ENCODE measurements around the gene DUSP8. TPM values are rescaled to one million over a fixed set of nuclear protein-coding genes. Genes with fewer than 3 reads are reported as not detected.

DUSP8 gene
- polyA plus RNA-seq, 1 donor from 2014 or later, result 3.5 TPM

DNA sequence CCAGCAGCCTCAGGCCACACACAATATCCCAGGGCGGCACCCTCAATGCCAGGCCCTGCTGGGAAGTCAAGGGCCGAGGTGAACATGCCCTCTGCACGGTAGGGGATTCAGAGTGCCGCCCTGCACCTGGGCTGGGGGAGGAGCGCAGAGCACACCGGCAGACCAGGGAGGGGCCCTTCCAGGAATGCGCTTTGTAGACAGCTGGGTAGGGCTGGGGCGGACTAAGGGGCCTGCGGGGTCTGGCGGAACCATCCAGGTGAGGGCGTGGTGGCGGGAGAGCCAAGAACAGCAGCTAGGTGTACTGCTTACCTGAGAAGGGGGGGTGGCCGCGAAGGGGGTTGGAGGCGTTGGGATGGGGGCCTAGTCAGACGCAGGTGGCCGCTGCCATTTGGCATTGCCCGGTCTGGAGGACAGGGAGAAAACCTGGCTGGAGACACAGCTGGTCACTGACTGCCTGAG is 26.0 kb downstream of the DUSP8 start:
- H3K36me3 ChIP-seq (ENCODE audit: insufficient read depth, low read length), result no peaks in the 10 kb centered on the region
- H3K79me2 ChIP-seq (replicated peaks; ENCODE audit: insufficient read depth, low read length), result no peaks in the 10 kb centered on the region
- peak overlapping the region; percentile 62 for H3K9ac ChIP-seq (ENCODE audit: low read length)
- H4K20me1 ChIP-seq (ENCODE audit: insufficient read depth), result no peaks in the 10 kb centered on the region
- no peak overlapping the region for H2AFZ ChIP-seq (ENCODE audit: low read depth, low read length)
- no peaks in the 10 kb centered on the region for H3F3A ChIP-seq (ENCODE audit: insufficient read depth, low read length, poor library complexity, severe bottlenecking)
- H3K4me3 ChIP-seq (ENCODE audit: low read length), result peak overlapping the region; percentile 67
- no peak overlapping the region for H3K4me2 ChIP-seq (ENCODE audit: low read length)
- TF ChIP-seq SMC3 (conservative IDR thresholded peaks at IDR 0.05; ENCODE audit: poor library complexity) (no peak), TAF1 (IDR thresholded peaks at IDR 0.05; ENCODE audit: low read depth) (no peak), RAD21 (conservative IDR thresholded peaks at IDR 0.05) (no peak), EP300 (conservative IDR thresholded peaks at IDR 0.05; ENCODE audit: poor library complexity, severe bottlenecking) (no peak), MXI1 (conservative IDR thresholded peaks at IDR 0.05; ENCODE audit: poor library complexity, severe bottlenecking) (no peak), POLR2AphosphoS5 (IDR thresholded peaks at IDR 0.05) (no peak), EZH2 (IDR thresholded peaks at IDR 0.05; ENCODE audit: borderline replicate concordance, insufficient read depth, low read length, poor library complexity, severe bottlenecking) (no peak)
- TF ChIP-seq, protein P1, sequence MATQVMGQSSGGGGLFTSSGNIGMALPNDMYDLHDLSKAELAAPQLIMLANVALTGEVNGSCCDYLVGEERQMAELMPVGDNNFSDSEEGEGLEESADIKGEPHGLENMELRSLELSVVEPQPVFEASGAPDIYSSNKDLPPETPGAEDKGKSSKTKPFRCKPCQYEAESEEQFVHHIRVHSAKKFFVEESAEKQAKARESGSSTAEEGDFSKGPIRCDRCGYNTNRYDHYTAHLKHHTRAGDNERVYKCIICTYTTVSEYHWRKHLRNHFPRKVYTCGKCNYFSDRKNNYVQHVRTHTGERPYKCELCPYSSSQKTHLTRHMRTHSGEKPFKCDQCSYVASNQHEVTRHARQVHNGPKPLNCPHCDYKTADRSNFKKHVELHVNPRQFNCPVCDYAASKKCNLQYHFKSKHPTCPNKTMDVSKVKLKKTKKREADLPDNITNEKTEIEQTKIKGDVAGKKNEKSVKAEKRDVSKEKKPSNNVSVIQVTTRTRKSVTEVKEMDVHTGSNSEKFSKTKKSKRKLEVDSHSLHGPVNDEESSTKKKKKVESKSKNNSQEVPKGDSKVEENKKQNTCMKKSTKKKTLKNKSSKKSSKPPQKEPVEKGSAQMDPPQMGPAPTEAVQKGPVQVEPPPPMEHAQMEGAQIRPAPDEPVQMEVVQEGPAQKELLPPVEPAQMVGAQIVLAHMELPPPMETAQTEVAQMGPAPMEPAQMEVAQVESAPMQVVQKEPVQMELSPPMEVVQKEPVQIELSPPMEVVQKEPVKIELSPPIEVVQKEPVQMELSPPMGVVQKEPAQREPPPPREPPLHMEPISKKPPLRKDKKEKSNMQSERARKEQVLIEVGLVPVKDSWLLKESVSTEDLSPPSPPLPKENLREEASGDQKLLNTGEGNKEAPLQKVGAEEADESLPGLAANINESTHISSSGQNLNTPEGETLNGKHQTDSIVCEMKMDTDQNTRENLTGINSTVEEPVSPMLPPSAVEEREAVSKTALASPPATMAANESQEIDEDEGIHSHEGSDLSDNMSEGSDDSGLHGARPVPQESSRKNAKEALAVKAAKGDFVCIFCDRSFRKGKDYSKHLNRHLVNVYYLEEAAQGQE (IDR thresholded peaks at IDR 0.05; ENCODE audit: borderline replicate concordance), result no peak
- TF ChIP-seq, protein P2, sequence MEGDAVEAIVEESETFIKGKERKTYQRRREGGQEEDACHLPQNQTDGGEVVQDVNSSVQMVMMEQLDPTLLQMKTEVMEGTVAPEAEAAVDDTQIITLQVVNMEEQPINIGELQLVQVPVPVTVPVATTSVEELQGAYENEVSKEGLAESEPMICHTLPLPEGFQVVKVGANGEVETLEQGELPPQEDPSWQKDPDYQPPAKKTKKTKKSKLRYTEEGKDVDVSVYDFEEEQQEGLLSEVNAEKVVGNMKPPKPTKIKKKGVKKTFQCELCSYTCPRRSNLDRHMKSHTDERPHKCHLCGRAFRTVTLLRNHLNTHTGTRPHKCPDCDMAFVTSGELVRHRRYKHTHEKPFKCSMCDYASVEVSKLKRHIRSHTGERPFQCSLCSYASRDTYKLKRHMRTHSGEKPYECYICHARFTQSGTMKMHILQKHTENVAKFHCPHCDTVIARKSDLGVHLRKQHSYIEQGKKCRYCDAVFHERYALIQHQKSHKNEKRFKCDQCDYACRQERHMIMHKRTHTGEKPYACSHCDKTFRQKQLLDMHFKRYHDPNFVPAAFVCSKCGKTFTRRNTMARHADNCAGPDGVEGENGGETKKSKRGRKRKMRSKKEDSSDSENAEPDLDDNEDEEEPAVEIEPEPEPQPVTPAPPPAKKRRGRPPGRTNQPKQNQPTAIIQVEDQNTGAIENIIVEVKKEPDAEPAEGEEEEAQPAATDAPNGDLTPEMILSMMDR (IDR thresholded peaks at IDR 0.05; ENCODE audit: poor library complexity, severe bottlenecking), result no peak
- no peak overlapping the region for H3K27ac ChIP-seq (ENCODE audit: low read length)
- H3K9me3 ChIP-seq (ENCODE audit: low read length), result no peaks in the 10 kb centered on the region
- peaks cover 64% of the 10 kb centered on the region for H3K27me3 ChIP-seq (ENCODE audit: insufficient read depth, low read depth, low read length)
- no peaks in the 10 kb centered on the region for H3K9me2 ChIP-seq (ENCODE audit: insufficient read depth, low read length)

DNA sequence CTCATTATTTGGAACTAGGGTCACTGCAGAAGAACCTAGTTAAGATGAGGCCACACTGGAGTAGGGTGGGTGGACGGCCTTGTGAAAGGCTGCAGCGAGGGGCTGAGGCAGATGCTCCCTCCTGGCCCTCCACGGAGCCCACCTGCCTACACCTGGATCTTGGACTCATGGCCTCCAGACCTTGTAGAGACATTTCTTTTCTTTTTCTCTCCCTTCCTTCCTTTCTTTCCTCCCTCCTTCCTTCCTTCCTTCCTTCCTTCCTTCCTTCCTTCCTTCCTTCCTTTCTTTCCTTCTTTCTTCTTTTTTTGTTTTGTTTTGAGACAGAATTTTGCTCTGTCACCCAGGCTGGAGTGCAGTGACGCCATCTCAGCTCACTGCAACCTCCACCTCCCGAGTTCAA is 26.6 kb downstream of the DUSP8 start:
- H3K9me2 ChIP-seq (ENCODE audit: insufficient read depth, low read length), result no peaks in the 10 kb centered on the region
- no peak for TF ChIP-seq TAF1 (IDR thresholded peaks at IDR 0.05; ENCODE audit: low read depth)
- TF ChIP-seq, protein P2 (IDR thresholded peaks at IDR 0.05; ENCODE audit: poor library complexity, severe bottlenecking), result no peak
- TF ChIP-seq POLR2AphosphoS5 (IDR thresholded peaks at IDR 0.05), result no peak
- TF ChIP-seq SMC3 (conservative IDR thresholded peaks at IDR 0.05; ENCODE audit: poor library complexity), result no peak
- no peak for TF ChIP-seq EP300 (conservative IDR thresholded peaks at IDR 0.05; ENCODE audit: poor library complexity, severe bottlenecking)
- TF ChIP-seq EZH2 (IDR thresholded peaks at IDR 0.05; ENCODE audit: borderline replicate concordance, insufficient read depth, low read length, poor library complexity, severe bottlenecking), result no peak
- H3K27me3 ChIP-seq (ENCODE audit: insufficient read depth, low read depth, low read length), result peaks cover 63% of the 10 kb centered on the region

More for the DNA sequence above, 26.6 kb downstream of the DUSP8 start:
- H4K20me1 ChIP-seq (ENCODE audit: insufficient read depth), result no peaks in the 10 kb centered on the region
- no peak overlapping the region for H2AFZ ChIP-seq (ENCODE audit: low read depth, low read length)
- no peak overlapping the region for H3K9ac ChIP-seq (ENCODE audit: low read length)
- H3K79me2 ChIP-seq (replicated peaks; ENCODE audit: insufficient read depth, low read length), result no peaks in the 10 kb centered on the region
- no peaks in the 10 kb centered on the region for H3F3A ChIP-seq (ENCODE audit: insufficient read depth, low read length, poor library complexity, severe bottlenecking)
- no peak overlapping the region for H3K27ac ChIP-seq (ENCODE audit: low read length)
- H3K36me3 ChIP-seq (ENCODE audit: insufficient read depth, low read length), result no peaks in the 10 kb centered on the region
- no peak overlapping the region for H3K4me2 ChIP-seq (ENCODE audit: low read length)
- no peak overlapping the region for H3K4me3 ChIP-seq (ENCODE audit: low read length)
- H3K9me3 ChIP-seq (ENCODE audit: low read length), result no peaks in the 10 kb centered on the region
